Measurements from ENCODE around the gene CYP19A1. TPM values are rescaled to one million over a fixed set of nuclear protein-coding genes. Genes with fewer than 3 reads are reported as not detected.

The CYP19A1 gene
- total and polyA plus RNA-seq, 10 of the 15 experiments (the other 5 are each of a cell fraction or from before 2014, with no cell fraction given), result 0.08 to 1.8 (median 0.70) TPM

DNA sequence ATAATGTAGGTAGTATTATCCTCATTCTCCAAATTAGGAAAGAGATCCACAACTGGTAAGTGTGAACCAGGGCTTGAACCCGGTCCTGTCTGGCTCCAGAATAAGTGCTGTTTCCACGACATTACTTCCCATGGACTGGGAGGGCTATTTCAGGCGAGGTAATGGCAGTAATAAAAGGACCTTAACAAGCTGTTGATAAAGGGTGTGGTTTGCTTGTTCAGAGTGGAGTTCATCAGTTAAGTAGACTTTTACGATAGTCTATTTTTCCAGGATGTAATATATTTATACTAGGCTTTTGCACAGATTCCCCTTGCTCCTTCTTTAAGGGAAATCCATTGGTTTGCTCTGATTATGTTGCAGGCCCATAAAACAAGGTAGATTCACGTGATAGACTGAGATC is 155.3 kb downstream of the CYP19A1 start:
- ChIA-PET POLR2A (no interaction called here), CTCF (interaction anchor here (1.7 to 2.8 kb wide), 4 partner anchors 10 to 20 kb away, joined by 4 to 15 read pairs (median 14); no protein-coding TSS in a partner anchor), RAD21 (ENCODE audit: unreplicated experiment) (no interaction called here), SMC1A (ENCODE audit: uncharacterized antibody, unreplicated experiment) (interaction anchor here (0.9 kb wide), 1 partner anchor 229 kb away, joined by 3 read pairs; no protein-coding TSS in a partner anchor)
- intact Hi-C loops (cut with micrococcal nuclease; ENCODE audit: unreplicated experiment), result no loop called here
- H3K27me3 ChIP-seq (replicated peaks in 1 of 2; ENCODE audit: control insufficient read depth in 2 of 2, insufficient read depth in 2 of 2, low read length in 1 of 2), result peaks cover 0 to 5% of the 10 kb centered on the region in 2 experiments; a peak in 3 of 4 replicates
- ATAC-seq (no peak), FAIRE-seq (no peak), DNase-seq (ENCODE audit: low read depth, low spot score) (no peak)
- H3K36me3 ChIP-seq (ENCODE audit: control insufficient read depth in 2 of 2, insufficient read depth in 2 of 2, low read length in 1 of 2), result no peaks in the 10 kb centered on the region
- no TSS peak for BruUV-seq (replicated peaks)
- H2AFZ ChIP-seq (ENCODE audit: control insufficient read depth, low read depth, low read length), result no peak overlapping the region
- in situ Hi-C loops (cut with MboI), result no loop called here
- no peaks in the 10 kb centered on the region for H3K9me3 ChIP-seq (replicated peaks; ENCODE audit: control insufficient read depth, insufficient read depth, low read length)
- H3K4me1 ChIP-seq (ENCODE audit: control insufficient read depth, insufficient read depth, low read length), result no peaks in the 10 kb centered on the region; the same call in 1 of the 2 replicates
- H3K27ac ChIP-seq (ENCODE audit: control insufficient read depth, insufficient read depth), result no peak overlapping the region
- H3K4me2 ChIP-seq (ENCODE audit: control insufficient read depth, insufficient read depth), result no peak overlapping the region
- no peak overlapping the region for H3K9ac ChIP-seq (ENCODE audit: control insufficient read depth, insufficient read depth, low read length)
- TF ChIP-seq, protein P1, sequence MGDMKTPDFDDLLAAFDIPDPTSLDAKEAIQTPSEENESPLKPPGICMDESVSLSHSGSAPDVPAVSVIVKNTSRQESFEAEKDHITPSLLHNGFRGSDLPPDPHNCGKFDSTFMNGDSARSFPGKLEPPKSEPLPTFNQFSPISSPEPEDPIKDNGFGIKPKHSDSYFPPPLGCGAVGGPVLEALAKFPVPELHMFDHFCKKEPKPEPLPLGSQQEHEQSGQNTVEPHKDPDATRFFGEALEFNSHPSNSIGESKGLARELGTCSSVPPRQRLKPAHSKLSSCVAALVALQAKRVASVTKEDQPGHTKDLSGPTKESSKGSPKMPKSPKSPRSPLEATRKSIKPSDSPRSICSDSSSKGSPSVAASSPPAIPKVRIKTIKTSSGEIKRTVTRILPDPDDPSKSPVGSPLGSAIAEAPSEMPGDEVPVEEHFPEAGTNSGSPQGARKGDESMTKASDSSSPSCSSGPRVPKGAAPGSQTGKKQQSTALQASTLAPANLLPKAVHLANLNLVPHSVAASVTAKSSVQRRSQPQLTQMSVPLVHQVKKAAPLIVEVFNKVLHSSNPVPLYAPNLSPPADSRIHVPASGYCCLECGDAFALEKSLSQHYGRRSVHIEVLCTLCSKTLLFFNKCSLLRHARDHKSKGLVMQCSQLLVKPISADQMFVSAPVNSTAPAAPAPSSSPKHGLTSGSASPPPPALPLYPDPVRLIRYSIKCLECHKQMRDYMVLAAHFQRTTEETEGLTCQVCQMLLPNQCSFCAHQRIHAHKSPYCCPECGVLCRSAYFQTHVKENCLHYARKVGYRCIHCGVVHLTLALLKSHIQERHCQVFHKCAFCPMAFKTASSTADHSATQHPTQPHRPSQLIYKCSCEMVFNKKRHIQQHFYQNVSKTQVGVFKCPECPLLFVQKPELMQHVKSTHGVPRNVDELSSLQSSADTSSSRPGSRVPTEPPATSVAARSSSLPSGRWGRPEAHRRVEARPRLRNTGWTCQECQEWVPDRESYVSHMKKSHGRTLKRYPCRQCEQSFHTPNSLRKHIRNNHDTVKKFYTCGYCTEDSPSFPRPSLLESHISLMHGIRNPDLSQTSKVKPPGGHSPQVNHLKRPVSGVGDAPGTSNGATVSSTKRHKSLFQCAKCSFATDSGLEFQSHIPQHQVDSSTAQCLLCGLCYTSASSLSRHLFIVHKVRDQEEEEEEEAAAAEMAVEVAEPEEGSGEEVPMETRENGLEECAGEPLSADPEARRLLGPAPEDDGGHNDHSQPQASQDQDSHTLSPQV (IDR thresholded peaks at IDR 0.05), result no peak
- TF ChIP-seq SUPT20H (IDR thresholded peaks at IDR 0.05; ENCODE audit: borderline replicate concordance, control insufficient read depth, low read depth, low read length) (no peak), STAT1 (conservative IDR thresholded peaks at IDR 0.05) (no peak), ZNF217 (IDR thresholded peaks at IDR 0.05) (no peak), CEBPB (IDR thresholded peaks at IDR 0.05; ENCODE audit: borderline replicate concordance in 1 of 2, low read depth in 2 of 2, low read length in 2 of 2) (no peak), ZBTB33 (IDR thresholded peaks at IDR 0.05) (no peak), FOXK2 (IDR thresholded peaks at IDR 0.05) (no peak), EP300 (IDR thresholded peaks at IDR 0.05; ENCODE audit: borderline replicate concordance in 1 of 2, control insufficient read depth in 1 of 2, low read depth in 2 of 2, low read length in 2 of 2) (no peak), POU2F2 (IDR thresholded peaks at IDR 0.05; ENCODE audit: borderline replicate concordance, low read depth, low read length) (no peak), EZH2 (IDR thresholded peaks at IDR 0.05; ENCODE audit: borderline replicate concordance, control insufficient read depth, low read depth, low read length) (no peak), CBX3 (IDR thresholded peaks at IDR 0.05; ENCODE audit: borderline replicate concordance, low read depth) (no peak)
- H3K79me2 ChIP-seq (ENCODE audit: control insufficient read depth, insufficient read depth, low read length), result no peaks in the 10 kb centered on the region
- no peak overlapping the region for H3K4me3 ChIP-seq
- 22% methylated on average over 5 of the region's 5 CpGs for WGBS (ENCODE audit: insufficient coverage, insufficient replicate concordance, low lambda C conversion rate, missing lambda C conversion rate)
- no peaks in the 10 kb centered on the region for H4K20me1 ChIP-seq (ENCODE audit: control insufficient read depth, insufficient read depth)
